ENCODE data around the gene EPS8.

Gene EPS8

DNA sequence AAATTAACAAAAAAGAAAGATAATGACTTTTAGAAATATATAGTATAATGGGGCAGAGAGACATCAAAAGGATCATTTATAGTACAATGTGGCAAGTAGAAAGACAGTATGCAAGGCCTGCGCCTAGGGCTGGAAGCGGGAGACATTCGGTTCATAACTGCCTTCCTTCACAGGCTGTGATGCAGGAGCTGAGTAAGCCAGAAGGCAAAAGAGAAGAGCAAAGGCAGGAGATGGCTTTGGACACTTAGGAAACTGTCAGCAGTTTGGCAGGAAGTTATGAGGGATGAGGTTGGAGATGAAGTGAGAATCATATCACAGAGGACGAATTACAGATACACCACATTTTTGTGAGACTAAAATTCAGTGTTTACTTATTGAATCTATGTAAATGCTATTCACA, 97.8 kb downstream of the EPS8 start:
- DNase-seq = no peak

DNA sequence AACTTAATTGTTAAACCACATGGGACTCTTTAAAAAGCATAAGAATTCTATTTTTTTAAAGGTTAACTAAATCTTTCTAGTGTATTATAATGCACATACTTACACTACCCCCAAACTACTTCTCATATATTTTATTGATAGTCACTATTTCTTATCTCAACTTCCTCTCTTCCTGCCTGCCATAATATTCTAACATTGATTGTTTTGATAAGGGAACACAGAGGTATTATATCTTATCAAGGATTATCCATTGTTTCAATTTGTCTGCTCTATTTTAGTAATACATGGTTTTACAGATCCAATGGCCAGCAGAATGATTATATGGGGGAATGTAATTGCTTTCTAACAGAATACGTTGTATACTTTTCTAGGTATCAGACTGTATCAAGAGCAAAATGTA, 98.9 kb downstream of the EPS8 start:
- no peak for DNase-seq

DNA sequence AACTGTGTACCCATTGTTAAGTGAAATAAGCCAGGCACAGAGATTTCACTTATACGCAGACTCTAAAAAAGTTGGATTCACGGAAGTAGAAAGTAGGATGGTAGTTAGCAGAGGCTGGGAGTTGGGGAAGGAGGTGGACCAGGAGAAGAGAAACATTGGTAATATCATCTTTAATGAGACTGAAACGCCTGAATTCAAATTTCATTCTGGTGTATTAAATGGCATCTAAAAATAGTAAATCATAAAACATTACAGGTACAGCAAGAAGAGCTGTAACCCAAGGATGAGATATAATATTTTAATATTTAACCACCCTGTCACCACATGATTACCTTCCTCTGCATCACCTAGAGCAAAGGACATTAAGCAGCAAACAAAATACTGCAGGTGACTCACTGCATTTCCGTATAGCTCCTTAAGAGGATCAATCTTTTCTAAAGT, 99.4 kb downstream of the EPS8 start:
- DNase-seq = no peak

DNA sequence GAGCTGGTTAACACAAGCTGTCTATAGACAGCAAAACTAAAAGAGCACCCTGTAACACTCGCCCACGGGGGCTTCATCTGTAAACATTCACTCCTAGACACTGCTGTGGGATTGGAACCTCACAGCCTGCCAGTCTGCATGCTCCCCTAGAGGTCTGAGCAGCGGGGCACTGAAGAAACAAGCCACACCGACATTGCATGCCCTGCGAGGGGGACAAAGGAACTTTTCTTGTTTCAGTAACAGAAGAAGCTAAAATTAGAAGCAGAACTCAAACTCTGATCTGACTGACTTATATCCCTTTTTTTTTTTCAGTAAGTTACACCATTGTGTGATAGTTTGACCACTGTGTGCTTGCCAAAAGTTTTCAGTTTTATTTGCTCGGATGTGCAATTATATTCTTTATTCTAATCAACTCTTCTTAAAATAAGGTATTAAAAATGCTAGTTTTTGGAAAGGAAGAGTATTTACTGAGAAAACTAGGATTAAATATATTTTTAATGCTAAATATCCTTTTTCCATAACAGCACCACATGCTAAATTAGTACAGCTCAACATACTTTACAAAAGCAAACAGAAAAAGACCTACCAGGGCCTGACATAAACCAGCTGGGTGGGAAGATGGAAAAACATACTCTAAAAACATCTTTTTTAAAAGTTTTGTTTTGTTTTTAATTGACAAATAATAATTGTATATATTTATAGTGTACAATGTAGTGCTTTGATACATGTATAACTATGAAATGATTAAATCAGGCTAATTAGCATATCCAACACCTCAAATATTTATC, 100.2 kb downstream of the EPS8 start:
- peak in 29 of 51 donors; percentile 4 to 77 (median 30) for DNase-seq

DNA sequence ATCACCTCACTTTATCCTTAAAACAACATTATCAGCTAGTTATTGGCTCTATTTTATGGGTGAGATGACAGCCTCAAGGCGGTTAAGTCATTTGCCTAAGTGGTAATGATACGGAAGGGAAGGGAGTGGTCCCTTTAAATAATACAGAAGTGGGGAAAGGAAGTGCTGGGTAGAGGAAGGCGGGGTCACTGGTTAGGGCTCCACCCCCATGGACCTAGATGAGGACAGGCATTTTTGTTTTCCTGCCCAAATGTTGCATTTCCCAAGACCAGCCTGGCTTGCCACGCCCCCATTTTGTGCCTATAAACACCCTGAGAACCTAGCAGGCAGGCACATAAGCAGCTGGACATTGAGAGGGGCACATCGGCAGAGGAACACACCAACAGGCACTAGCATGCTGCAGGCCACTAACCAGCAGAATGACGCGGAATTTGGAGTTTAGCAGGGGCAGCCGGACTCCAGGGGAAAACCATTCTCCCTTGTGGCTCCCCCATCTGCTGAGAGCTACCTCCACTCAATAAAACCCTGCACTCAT, 100.9 kb downstream of the EPS8 start:
- DNase-seq = peak in 48 of 51 donors; percentile 11 to 86 (median 50)

DNA sequence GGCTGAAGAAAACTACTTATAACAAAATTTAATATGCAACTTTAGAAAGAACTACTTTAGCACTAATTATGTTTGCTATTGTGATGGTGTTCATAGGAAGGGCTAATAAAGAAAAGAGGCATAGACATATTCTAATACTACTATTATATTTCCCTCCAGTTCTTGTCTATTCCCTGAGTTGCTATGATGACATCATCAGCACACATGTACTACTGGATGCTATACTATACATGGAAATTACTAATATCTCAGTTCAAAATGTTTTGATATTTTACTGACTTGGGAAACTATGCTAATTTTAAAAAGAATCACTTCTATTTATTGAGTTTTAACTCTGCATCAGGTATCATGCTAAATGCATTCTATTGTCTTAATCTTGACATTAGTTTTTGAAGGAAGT, 101.6 kb downstream of the EPS8 start:
- DNase-seq = no peak

DNA sequence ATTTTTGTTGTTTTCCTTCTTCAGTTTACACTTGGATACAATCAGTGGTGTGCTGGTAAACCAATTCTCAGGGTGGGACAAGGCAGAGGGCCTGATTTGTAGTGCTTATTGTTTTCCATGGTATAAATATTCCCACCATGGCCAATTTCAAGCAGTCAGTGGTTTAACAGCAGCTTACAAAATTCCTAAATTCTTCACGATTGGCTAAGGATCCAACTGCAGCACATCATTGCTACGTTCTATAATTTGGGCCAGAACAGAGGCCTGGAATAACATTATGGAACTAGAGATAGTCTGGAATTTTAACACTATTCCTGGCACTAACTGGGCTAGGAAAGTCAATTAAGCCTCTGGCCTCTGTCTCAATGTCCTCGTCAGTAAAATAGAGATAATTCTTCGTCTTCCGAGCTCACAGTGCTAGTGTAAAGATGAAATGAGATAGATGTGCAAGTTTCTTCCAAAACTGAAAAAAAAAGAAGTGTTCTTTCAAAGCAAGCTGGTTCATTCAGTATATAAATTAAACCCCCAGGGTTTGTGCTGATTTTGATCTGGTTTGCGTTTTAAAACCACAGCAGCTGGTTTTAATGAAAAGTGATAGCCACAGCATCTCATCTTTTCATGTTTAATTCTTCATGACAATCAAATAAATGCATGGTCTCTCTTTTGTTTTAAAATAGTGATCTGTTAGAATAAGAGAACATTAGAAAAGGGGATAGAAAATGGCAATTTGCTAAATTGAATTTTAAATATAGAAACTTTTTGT, 104.1 kb downstream of the EPS8 start:
- DNase-seq = no peak

DNA sequence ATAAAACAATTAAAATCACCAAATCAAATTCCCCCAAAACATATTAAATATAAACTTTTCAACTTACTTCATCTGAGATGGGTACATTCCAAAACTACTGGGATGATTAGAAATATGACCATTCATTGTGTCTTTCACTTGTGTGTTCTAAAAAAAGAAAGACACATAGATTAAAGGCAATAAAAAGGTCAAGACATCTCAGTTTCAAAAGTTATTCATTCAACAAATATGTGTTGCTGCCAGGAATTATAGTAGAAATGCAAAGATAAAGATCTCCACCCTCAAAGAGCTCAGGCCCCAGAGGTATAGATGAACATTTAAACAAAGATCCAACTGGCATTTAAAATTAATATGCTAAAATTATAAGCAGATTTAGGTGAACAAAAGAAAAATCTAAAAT, 106.4 kb downstream of the EPS8 start:
- DNase-seq = no peak

GRCh38 chr12:15679151-15679550, 110.0 kb downstream of the EPS8 start:
- DNase-seq = no peak

GRCh38 chr12:15677726-15678201, 111.4 kb downstream of the EPS8 start:
- DNase-seq = no peak

- no peak for DNase-seq
Measured at GRCh38 chr12:15677228-15677627, 112.0 kb downstream of the EPS8 start.

- no peak for DNase-seq
Measured at GRCh38 chr12:15672671-15673270, 116.4 kb downstream of the EPS8 start.

DNA sequence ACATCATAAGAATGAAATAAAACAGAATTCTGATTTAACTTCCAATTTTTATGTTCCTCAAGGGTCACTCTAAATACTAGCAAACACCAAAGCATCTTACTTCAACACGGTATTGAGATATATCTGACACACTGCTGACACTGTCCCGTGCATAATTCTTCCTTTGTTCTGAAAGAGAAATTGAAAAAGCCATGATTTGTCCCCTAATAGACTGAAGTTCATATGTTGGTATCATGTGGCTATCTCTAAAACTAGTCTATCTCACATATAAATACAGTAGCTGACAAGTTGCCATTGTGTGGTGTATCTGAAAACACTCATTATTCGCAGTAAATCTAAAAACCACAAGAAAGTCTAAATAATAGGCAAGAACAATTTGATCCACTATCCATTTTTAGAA, 118.4 kb downstream of the EPS8 start:
- DNase-seq = no peak

DNA sequence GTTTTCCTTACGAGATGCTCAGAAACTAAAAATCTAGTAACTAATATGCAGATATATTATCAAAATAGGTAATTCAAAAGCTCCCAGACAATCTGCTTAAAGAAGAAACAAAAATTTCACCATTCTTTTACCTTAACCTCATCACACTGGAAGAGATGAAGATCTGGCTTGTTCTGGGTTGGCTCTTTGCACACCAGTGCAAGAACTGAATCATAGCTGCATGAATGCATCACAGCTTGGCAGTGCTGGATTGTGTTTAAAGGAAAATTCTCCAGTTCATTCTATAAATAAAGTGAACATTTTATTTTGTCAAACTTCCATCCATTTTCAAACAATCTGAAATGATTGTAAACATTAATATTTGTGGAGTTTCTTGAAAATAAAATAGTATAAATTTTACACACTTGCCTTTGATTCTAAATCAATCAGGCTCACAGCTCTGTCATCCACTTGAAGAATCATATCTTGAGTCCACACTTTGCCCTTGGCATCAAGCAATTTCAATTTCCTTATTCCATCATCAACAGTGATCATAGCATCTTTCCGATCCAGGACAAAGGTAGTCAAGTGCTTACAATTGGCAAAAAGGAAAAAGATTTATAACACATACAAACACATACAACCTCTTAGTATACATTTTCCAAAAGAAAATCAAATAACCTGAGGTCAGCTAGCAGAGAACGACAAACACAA, 119.8 kb downstream of the EPS8 start:
- no peak for DNase-seq

GRCh38 chr12:15664491-15664890, 124.7 kb downstream of the EPS8 start:
- DNase-seq = no peak

GRCh38 chr12:15662983-15663659, 126.1 kb downstream of the EPS8 start:
- no peak for DNase-seq

- no peak for DNase-seq
Measured at GRCh38 chr12:15662303-15662980, 126.7 kb downstream of the EPS8 start.

- DNase-seq = no peak
Measured at GRCh38 chr12:15651371-15651770, 137.8 kb downstream of the EPS8 start.

GRCh38 chr12:15650399-15651128, 138.6 kb downstream of the EPS8 start:
- DNase-seq = no peak

- DNase-seq = no peak
Measured at GRCh38 chr12:15649347-15649746, 139.8 kb downstream of the EPS8 start.
